Activated CD4-positive, CD25-positive, alpha-beta regulatory T cell (primary cell): Measurements from ENCODE around the gene CDH15.

Experiments
- DNase-seq, 4 experiments: peaks; one replicate each; lab custom pipeline; 2025; lab: John Stamatoyannopoulos, UW

Gene CDH15

DNA sequence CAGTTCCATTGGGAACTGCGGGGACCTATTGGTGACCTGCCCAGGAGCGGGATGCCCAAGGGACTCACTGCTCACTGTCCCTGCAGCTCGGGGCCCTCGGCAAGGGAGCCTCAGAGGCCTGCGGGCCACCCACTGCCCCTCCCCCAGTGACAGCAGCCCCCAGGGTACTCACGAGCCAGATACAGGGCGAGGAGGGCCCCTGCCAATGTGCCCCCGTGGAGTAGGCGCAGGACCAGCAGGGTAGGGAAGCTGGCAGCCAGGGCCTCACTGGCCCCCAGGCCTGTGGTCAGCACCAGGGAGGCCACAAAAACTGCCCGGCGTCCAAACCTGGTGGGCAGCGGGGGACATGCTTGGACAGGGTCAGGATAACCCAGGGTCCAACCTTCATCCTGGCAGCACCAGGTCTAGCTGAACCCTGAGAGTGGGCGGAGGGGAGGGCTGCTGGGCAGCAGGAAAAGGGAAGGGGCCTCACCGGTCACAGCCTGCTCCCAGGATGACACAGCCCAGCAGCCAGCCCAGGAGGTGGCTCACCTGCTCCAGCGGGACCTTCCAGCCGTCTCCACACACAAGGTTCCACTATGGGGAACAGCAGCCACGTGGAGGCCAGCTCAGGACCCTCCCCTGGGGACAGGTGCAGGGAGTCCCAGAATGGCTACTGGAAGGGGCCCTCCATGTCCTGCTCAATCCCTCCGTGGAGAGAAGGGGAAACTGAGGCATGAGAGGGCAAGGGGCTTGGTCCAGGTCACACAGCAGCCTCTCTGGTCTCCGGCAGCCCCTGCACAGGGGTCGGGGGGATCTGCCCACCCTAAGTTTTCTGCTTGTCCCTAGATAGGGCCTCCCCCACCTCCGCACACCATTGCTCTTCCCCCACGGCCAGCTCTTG lies 27.9 kb downstream of the CDH15 start:
- no peak for DNase-seq

- DNase-seq = no peak
These were observed 28.7 kb downstream of the CDH15 start, which contains the start of gene SLC22A31 for GRCh38 chr16:89200124-89200849. Gene SLC22A31 (minus strand): TSS chr16:89200537. CDS start chr16:89200501, 36 bp downstream.

GRCh38 chr16:89200850-89201411 lies 29.4 kb downstream of the CDH15 start:
- DNase-seq = no peak

DNA sequence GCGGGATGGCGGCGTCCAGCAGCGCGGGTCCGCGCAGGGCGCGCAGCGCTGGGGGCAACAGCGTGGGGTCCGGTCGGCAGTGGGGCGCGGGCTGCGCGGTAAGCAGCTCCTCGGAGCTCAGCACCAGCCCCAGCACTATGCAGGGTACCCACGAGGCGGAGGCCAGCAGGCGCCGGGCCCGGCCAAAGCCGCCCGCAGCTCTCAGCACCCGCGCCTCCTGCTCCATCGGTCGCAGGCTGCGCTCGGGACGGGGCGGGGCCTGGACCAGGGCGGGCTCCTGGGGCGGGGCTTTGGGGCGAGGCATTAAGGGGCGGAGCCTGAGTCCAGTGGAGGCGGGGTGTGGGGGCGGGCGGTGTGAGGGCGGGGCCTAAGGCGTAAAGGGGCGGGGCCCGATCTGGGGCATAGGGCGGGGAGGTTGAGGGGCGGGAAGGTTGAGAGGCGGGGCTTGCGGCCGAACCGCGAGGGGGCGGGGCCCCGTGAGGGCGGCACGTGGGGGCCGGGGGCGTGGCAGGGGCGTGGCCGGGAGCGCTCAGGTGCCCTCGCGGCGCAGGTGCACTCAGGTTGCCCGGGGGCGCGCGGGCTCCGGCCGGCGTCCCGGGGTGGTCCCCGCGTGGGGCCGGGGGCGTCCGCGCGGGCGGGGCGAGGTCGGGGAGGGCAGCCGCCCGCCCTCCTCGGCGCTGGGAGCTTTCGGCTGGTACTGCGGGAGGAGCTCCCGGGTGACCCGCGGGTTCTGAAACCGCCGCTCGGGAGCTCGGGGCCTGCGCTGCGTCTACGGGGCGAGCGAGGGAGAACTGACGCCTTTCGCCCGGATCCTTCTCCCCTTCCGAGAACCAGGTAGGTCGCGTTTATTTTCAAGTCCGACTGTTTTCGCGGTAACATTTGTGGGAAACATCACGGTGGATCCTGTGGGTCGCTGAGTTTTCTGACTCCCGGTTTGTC lies 30.2 kb downstream of the CDH15 start:
- peak; percentile 46 to 66 (median 53) for DNase-seq

DNA sequence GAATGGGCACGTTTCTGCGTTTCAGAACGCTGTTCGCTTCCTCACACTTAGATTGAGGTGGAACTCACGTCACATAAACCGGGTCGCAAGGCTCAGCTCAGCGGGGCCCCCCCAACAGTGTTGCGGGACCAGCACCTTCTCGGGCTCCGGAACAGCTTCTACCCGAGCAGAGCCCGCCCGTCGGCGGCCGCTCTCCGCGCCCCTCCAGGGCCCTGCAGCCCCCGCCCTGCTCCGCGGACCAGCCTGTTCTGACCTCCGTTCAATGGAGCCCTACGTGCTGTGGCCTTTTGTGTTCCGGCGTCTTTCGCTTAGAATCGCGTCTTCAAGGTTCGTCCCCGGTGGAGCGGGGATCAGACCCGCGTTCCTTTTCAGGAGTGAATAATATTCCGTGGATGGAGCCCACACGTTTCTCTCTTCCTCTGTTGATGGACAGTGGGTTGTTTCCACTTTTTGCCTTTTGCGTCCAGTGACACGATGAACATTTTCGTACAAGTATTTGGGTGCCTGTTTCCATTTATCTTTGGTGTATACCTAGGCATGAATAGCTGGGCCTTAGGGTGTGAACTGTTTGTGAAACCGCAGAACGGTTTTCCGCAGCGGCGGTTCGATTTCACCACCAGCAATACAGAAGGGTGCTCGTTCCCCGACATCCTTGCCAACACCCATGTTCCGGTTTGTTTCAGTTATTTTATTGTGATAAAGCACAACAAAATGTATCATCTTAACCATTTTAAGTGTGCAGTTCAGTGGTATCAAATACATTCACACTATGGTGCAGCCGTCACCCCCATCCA lies 31.1 kb downstream of the CDH15 start:
- no peak for DNase-seq

- DNase-seq = no peak
These were observed 36.4 kb downstream of the CDH15 start for GRCh38 chr16:89207993-89208392.

- DNase-seq = no peak
These were observed 38.0 kb downstream of the CDH15 start for GRCh38 chr16:89209522-89210044.

DNA sequence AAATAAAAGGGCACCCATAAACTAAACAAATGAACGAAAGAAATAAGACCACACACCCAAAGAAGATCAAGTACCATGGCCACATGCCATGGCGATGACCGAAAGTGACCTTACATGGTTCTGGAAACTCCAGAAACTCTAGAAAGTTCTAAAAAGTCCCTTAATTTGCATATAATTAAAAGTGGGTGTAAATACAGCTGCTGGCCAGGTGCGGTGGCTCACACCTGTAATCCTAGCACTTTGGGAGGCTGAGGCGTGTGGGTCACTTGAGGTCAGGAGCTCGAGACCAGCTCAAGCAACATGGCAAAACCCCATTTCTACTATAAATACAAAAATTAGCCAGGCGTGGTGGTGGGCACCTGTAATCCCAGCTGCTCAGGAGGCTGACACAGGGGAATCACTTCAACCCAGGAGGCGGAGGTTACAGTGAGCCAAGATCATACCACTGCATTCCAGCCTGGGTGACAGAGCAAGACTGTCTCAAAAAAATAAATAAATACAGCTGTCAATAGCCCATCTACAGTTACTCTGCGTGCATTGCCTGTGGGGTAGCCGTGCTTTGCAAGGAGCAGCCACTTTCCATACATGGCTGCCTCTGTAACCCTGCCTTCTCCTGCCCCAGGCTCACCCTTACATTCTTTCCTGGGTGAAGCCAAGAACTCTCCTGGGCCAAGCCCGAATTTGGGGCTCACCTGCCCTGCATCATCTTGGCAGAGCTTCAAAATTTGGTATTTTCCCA lies 38.8 kb downstream of the CDH15 start:
- DNase-seq = no peak

DNA sequence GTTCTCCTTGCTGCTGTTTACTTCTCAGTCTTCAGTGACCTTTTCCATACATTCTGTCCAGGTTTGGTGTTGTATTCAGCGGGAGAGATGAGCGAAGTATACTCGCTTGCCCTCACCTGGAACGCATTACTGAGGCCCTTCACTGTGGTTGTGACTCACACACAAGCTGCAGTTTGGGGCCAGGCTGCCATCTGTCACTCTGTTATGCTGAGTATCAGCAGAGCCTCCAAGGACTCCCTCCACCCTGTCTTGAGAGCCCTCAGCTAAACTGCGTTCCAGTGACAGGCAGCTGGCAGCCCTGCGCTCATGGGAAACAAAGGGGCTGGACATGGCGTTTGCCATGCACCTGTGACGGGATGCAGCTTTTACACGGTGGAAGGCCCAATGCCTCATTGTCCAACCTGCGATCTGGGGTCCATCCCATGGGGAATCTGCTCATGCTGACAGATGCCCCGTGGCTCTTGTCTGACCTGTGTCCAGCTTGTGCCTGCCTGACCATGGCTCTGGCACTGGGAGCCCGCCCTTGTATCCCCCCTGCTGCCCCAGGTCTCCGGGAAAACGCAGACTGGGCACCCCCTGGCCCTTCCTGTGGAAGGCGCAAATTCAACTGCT lies 39.5 kb downstream of the CDH15 start:
- no peak for DNase-seq

GRCh38 chr16:89216315-89217137 lies 45.0 kb downstream of the CDH15 start:
- DNase-seq = peak; percentile 52 to 70 (median 60)

- no peak for DNase-seq
These were observed 45.5 kb downstream of the CDH15 start for GRCh38 chr16:89217138-89217387.

DNA sequence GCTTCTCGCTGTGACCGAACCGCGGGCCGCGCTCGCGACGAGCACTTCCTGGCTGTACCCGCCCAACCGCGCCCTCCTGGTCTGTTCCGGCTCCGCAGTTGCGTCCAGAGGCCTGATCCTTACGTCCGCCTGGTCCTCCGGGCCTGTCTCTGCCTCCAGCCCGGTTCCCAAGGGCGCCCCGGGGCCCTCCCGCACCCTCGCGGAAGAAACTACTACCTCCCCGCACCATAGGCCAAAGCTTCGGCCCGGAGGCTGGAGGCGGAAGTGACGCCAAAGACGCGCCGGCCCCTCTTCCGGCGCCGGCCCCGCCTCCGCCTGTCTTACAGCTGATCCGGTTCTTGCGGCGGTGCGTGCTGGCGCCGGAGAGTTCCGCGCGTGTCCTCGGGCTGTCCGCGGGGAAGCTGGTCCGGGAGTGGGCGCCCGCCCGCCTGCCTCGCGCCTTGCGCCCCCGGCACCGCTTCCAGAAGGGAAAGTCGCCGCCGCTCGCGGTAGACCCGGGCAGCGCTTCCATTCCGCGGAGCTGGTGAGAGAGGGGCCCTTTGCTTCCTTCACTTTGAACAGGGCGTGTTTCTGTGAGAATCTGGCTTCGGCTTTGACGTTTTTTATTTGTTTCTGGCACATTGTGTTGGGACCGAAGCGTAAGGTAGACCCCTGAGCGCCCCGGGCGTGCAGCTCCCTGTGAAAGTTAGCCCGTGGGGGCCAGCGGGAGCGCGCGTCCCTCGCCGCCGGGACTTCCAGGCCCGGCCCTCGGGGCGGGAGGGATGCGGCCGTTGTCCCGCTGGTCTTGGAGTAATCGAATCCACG lies 46.0 kb downstream of the CDH15 start, which contains the start of gene ZNF778:
TSS of gene ZNF778 (plus strand) at position 316 of the 804 bp plus-strand sequence. CDS start 3,425 bp downstream, outside the sequence.
- DNase-seq = peak; percentile 46 to 70 (median 62)

DNA sequence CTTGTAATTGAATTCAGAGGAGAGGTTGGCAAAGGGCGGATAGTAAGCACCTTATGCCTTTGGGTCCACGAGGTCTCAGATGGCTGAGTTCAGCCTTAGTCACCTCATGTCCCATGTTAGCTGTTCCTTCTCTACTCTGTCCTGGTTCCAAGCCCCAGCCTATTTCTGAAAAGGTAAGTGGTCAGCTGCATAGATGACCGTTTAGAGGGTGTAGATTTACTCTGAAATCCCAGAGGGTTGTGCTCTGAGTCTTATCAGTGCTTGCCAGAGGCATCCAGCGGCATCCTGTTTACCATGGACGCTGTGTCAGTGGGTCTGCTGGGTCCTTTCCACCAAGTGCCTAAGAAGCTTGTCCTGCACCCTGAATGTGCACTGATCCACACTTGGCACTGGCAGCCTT lies 47.8 kb downstream of the CDH15 start:
- DNase-seq = no peak

DNA sequence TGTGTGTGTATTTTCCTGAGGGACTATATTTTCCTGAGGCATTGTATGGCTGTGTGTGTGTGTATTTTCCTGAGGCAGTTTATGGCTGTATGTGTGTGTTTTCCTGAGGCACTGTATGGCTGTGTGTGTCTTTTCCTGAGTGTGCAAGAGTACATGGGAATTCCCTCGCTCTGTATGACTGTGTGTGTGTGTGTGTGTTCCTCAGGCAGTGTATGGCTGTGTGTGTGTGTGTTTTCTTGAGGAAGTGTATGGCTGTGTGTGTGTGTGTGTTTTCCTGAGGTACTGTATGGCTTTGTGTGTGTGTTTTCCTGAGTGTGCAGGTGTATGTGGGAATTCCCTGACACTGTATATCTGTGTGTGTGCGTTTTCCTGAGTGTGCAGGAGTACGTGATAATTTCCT lies 50.1 kb downstream of the CDH15 start:
- DNase-seq = no peak

DNA sequence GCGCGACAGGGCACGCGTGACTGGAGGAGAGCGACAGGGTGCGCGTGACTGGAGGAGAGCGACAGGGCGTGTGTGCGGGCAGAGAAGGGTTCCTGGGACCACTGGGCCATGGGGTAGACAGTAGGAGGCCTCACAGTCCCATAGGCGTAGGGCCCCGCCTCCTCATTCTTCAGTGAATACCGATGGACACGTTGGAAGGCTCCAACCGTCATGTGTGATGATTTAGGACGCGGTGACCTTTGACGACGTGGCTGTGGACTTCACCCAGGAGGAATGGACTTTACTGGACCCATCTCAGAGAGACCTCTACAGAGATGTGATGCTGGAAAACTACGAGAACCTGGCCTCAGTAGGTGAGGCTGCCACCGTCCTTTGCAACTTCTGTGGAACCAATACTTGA lies 51.4 kb downstream of the CDH15 start:
- no peak for DNase-seq

DNA sequence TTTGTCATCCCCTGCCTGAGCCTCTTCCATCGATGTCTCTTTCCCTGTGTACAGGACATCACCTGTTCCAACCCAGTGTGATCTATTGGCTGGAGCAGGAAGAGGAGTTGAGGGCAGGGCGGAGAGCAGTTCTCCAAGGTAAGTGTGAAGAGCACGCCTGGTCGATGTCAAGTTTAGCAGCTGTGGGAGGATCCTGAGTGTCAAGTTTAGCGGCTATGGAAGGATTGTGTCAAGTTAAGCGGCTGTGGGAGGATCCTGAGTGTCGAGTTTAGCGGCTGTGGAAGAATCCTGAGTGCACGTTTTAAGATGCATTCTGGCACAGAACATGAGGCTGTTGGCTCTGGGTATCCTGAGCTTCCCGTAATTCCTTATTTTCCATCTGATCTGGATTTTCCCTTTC lies 53.1 kb downstream of the CDH15 start:
- DNase-seq = no peak

DNA sequence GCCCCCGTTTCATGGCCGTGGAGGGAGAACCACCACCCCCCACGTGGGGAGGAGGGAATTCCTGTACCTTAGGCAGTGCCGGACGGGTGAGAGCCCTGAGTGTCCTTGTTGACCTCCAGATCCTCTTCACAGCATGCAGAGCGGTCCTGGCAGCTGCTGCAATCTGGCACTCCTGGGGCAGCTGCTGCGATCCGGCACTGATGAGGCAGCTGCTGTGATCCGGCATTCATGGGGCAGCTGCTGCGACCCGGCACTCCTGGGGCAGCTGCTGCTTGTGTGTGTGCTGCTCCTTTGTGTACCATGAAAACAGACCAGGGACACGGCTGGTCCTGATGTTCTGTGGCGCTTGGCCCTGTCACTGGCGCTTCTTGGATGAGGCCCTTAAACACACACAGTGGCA lies 58.7 kb downstream of the CDH15 start:
- no peak for DNase-seq

GRCh38 chr16:89232107-89232506 lies 60.6 kb downstream of the CDH15 start:
- DNase-seq = no peak
